Gastrocnemius medialis (tissue), 4 donors: ENCODE results near the gene STARD7.

Experiments
- POLR2A ChIP-seq, 2 donors: fragments of 450-650 bp; IDR thresholded peaks; one replicate each; pipeline ENCODE4 v1.6.1; 2017; ENCODE audit warnings: antibody characterized with exemption in 2 of 2, mild to moderate bottlenecking in 2 of 2, moderate library complexity in 2 of 2
- TF ChIP-seq, protein P1 (sequence below), 5 experiments: fragments of 450-650 bp in 3 of 5; fragments of 200-600 bp in 2 of 5; sonication (generic) in 2 of 5; IDR thresholded peaks in 4 of 5; conservative IDR thresholded peaks in 1 of 5; 1 replicate in 4 of 5; 2 replicates in 1 of 5; pipeline ENCODE4 v1.5.1; 2016 to 2019; ENCODE audit warnings: antibody characterized with exemption in 5 of 5, mild to moderate bottlenecking in 3 of 5, moderate library complexity in 3 of 5

DNA sequence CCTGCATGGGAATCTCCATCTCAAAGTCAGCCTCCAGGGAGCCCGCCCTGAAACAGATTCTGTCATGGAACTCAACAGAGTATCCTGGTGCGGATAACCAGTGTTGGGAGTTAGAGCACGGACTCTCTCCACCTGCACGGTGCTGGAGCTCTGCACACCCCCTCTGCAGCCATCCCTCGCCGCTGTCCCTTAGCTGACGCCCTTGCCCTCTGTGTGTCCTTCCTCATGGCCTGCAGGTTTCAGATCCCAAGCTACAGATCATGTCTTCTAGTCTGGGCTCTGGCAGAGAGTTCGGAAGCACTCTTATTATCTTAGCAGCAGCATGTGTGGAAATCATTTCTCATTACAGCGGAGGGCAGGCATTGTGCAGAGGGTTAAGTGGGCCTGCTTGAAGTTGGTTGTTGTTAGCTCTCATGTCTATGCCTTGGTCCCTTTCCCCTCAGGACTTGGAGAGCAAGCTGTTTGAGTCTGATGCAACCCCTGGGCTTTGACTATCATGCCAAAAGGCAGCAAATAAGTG is 31.2 kb upstream of the STARD7 start:
- TF ChIP-seq, protein P1, sequence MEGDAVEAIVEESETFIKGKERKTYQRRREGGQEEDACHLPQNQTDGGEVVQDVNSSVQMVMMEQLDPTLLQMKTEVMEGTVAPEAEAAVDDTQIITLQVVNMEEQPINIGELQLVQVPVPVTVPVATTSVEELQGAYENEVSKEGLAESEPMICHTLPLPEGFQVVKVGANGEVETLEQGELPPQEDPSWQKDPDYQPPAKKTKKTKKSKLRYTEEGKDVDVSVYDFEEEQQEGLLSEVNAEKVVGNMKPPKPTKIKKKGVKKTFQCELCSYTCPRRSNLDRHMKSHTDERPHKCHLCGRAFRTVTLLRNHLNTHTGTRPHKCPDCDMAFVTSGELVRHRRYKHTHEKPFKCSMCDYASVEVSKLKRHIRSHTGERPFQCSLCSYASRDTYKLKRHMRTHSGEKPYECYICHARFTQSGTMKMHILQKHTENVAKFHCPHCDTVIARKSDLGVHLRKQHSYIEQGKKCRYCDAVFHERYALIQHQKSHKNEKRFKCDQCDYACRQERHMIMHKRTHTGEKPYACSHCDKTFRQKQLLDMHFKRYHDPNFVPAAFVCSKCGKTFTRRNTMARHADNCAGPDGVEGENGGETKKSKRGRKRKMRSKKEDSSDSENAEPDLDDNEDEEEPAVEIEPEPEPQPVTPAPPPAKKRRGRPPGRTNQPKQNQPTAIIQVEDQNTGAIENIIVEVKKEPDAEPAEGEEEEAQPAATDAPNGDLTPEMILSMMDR (IDR thresholded peaks at IDR 0.05 in 4 of 5, conservative IDR thresholded peaks at IDR 0.05 in 1 of 5) = no peak
- TF ChIP-seq POLR2A (IDR thresholded peaks at IDR 0.05) = no peak
